Stimulated activated memory B cell treated with anti-CD40 and anti-IgM and Interleukin-4, amounts not matched to agents 10 μg/mL and 1 μg/mL and 100 μg/mL, for 72 hours (primary cell): ENCODE measurements around the gene GIGYF2.
"Not testable (repeated sequence)": the region's sequence is repeated elsewhere in the genome, so short reads cannot be mapped to it uniquely, and the experiment has no call there.

ENCODE experiments used
- ATAC-seq: fragments of 150-1000 bp; cut with Tn5 transposase; 2 replicates; pipeline ENCODE4 v1.10.0; 2021
- H3K27ac Mint-ChIP-seq: one replicate; pipeline ENCODE4 v1.8.0; 2022; ENCODE audit warnings: mild to moderate bottlenecking, mixed read lengths
- H3K27me3 Mint-ChIP-seq: one replicate; pipeline ENCODE4 v1.8.0; 2022; ENCODE audit warnings: mixed read lengths
- H3K36me3 Mint-ChIP-seq: one replicate; pipeline ENCODE4 v1.8.0; 2022; ENCODE audit warnings: mixed read lengths
- H3K4me1 Mint-ChIP-seq: one replicate; pipeline ENCODE4 v1.8.0; 2022; ENCODE audit warnings: mixed read lengths
- H3K4me3 Mint-ChIP-seq: one replicate; pipeline ENCODE4 v1.8.0; 2022; ENCODE audit warnings: mild to moderate bottlenecking, moderate library complexity, mixed read lengths
- H3K9me3 Mint-ChIP-seq: one replicate; pipeline ENCODE4 v1.8.0; 2022; ENCODE audit warnings: mixed read lengths

The GIGYF2 gene

GRCh38 chr2:232675381-232675780 lies 21.8 kb upstream of the GIGYF2 start:
- H3K36me3 Mint-ChIP-seq: no peaks in the 10 kb centered on the region
- no peak overlapping the region for H3K4me3 Mint-ChIP-seq
- no peak for ATAC-seq
- no peaks in the 10 kb centered on the region for H3K4me1 Mint-ChIP-seq
- no peaks in the 10 kb centered on the region for H3K9me3 Mint-ChIP-seq
- H3K27ac Mint-ChIP-seq: no peak overlapping the region
- peaks cover 43% of the 10 kb centered on the region for H3K27me3 Mint-ChIP-seq

GRCh38 chr2:232680006-232680405 lies 17.1 kb upstream of the GIGYF2 start:
- Mint-ChIP-seq H3K4me1 (no peaks in the 10 kb centered on the region), H3K4me3 (no peak overlapping the region), H3K36me3 (no peaks in the 10 kb centered on the region), H3K9me3 (no peaks in the 10 kb centered on the region), H3K27ac (no peak overlapping the region), H3K27me3 (peaks cover 47% of the 10 kb centered on the region)
- no peak for ATAC-seq

DNA sequence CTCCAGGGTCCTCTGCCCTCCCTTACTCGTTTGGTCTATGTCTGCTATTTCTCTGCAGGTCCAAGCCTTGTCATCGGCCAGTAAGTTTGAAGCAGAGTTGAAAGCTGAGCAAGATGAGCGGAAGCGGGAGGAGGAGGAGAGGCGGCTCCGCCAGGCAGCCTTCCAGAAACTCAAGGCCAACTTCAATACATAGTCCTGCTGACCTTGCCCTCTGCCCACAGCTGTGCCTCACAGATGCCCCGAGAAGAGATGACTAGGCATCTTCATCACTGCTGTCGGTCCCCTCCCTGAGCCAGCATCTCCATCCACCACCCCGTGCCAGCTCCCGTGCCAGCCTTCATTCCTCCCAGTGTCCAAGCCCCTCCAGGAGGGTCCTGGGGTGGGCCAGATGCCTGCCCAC lies 15.6 kb upstream of the GIGYF2 start:
- H3K4me3 Mint-ChIP-seq: no peak overlapping the region
- H3K27ac Mint-ChIP-seq: no peak overlapping the region
- no peaks in the 10 kb centered on the region for H3K36me3 Mint-ChIP-seq
- ATAC-seq: no peak
- no peaks in the 10 kb centered on the region for H3K9me3 Mint-ChIP-seq
- no peaks in the 10 kb centered on the region for H3K4me1 Mint-ChIP-seq
- peaks cover 33% of the 10 kb centered on the region for H3K27me3 Mint-ChIP-seq

GRCh38 chr2:232683368-232683767 lies 13.8 kb upstream of the GIGYF2 start:
- no peaks in the 10 kb centered on the region for H3K9me3 Mint-ChIP-seq
- peaks cover 30% of the 10 kb centered on the region for H3K27me3 Mint-ChIP-seq
- no peaks in the 10 kb centered on the region for H3K4me1 Mint-ChIP-seq
- H3K4me3 Mint-ChIP-seq: no peak overlapping the region
- no peak for ATAC-seq
- no peak overlapping the region for H3K27ac Mint-ChIP-seq
- H3K36me3 Mint-ChIP-seq: no peaks in the 10 kb centered on the region

DNA sequence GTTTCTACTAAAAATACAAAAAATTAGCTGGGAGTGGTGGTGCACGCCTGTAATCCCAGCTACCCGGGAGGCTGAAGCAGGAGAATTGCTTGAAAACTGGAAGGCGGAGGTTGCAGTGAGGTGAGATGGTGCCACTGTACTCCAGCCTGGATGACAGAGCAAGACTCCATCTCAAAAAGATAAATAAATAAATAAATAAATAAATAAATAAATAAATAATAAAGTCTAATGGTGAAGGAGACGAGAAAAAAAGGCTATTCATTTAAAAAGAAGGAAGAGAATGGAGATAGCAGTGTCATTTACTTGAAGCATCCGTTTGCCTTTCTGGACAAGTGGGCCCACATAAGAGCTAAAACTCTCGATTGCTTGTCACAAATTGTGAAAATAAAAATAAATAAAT lies 11.7 kb upstream of the GIGYF2 start:
- H3K27ac Mint-ChIP-seq: not testable (repeated sequence)

GRCh38 chr2:232687382-232688160 lies 9.6 kb upstream of the GIGYF2 start:
- Mint-ChIP-seq H3K4me1 (no peaks in the 10 kb centered on the region), H3K36me3 (no peaks in the 10 kb centered on the region), H3K9me3 (no peaks in the 10 kb centered on the region), H3K27me3 (peaks cover 1% of the 10 kb centered on the region), H3K4me3 (no peak overlapping the region), H3K27ac (no peak overlapping the region)
- ATAC-seq: no peak

More for the DNA sequence above, 11.7 kb upstream of the GIGYF2 start:
- not testable (repeated sequence) for H3K36me3 Mint-ChIP-seq, ATAC-seq, H3K4me3 Mint-ChIP-seq, H3K4me1 Mint-ChIP-seq, H3K9me3 Mint-ChIP-seq
- H3K27me3 Mint-ChIP-seq: peaks cover 15% of the 10 kb centered on the region

DNA sequence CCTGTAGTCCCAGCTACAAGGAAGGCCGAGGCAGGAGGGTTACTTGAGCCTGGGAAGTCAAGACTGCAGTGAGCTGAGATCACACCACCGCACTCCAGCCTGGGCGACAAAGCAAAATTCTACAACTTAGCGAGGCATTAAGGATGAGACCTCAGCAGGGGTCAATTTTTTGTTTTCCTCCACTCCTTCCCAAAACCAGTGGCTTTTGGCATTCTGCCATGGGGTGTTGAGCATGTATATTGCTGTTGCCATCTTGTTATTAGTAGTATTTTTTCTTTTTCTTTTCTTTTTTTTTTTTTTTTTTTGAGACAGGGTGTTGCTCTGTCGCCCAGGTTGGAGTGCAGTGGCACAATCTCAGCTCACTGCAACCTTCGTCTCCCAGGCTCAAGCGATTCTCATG lies 8.9 kb upstream of the GIGYF2 start:
- Mint-ChIP-seq H3K27me3 (no peaks in the 10 kb centered on the region), H3K9me3 (no peaks in the 10 kb centered on the region), H3K36me3 (no peaks in the 10 kb centered on the region), H3K4me1 (no peaks in the 10 kb centered on the region), H3K4me3 (no peak overlapping the region), H3K27ac (no peak overlapping the region)
- ATAC-seq: no peak

- no peak overlapping the region for H3K4me3 Mint-ChIP-seq
These were observed 7.8 kb upstream of the GIGYF2 start for GRCh38 chr2:232689152-232689910.

GRCh38 chr2:232691117-232691516 lies 6.0 kb upstream of the GIGYF2 start:
- H3K9me3 Mint-ChIP-seq, H3K4me1 Mint-ChIP-seq, H3K4me3 Mint-ChIP-seq, H3K36me3 Mint-ChIP-seq, ATAC-seq, H3K27me3 Mint-ChIP-seq, H3K27ac Mint-ChIP-seq: not testable (repeated sequence)

More at GRCh38 chr2:232689152-232689910, 7.8 kb upstream of the GIGYF2 start:
- no peak for ATAC-seq
- Mint-ChIP-seq H3K9me3 (peaks cover 1% of the 10 kb centered on the region), H3K27ac (no peak overlapping the region), H3K36me3 (no peaks in the 10 kb centered on the region), H3K27me3 (no peaks in the 10 kb centered on the region), H3K4me1 (no peaks in the 10 kb centered on the region)

- peak overlapping the region; percentile 27 for H3K27ac Mint-ChIP-seq
- H3K36me3 Mint-ChIP-seq: no peaks in the 10 kb centered on the region
- H3K4me1 Mint-ChIP-seq: peaks cover 7% of the 10 kb centered on the region
- no peaks in the 10 kb centered on the region for H3K27me3 Mint-ChIP-seq
- H3K4me3 Mint-ChIP-seq: no peak overlapping the region
- ATAC-seq: no peak
- H3K9me3 Mint-ChIP-seq: peaks cover 5% of the 10 kb centered on the region
These were observed 3.8 kb upstream of the GIGYF2 start for GRCh38 chr2:232693344-232693743.

DNA sequence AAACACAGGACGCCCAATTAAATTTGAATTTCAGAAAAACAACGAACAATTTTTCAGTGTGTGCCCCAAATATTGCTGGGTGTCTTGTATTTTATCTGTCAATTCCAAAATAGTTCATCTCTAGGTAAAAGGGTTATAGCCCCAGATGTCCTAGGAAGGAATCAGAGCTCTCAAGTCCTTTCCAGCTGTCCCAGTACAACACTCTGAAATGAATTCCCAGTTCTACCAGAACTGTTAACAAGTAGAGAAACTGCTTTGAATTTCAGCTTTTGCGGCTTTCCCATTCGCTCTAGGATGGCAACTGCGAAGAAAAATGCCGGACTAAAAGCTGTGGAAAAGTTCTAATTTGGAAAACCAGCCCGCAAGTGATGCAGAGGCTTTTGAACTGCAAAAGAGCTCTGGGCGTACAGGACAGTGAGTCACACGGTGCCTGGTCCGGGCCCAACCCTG lies 497 bp upstream of the GIGYF2 start:
- H3K4me3 Mint-ChIP-seq: peak overlapping the region; percentile 96

DNA sequence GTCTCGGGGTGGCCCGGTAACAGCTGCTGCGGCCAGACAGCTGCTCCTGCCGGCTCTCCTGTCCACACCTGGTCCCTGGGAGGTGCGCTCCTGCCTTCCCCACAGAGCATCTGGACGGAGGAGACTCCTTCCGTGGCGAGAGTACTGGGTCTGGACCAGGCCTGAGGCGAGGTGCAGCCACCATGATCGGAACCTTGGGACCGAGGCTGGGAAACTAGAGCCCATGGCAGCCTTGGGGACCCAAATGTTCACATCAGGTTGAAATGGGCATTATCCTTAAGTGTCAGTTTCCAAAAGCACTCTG lies 628 bp downstream of the GIGYF2 start:
- ATAC-seq: peak; percentile 25
- H3K27me3 Mint-ChIP-seq: no peaks in the 10 kb centered on the region
- peaks cover 5% of the 10 kb centered on the region for H3K9me3 Mint-ChIP-seq
- peaks cover 29% of the 10 kb centered on the region for H3K4me1 Mint-ChIP-seq
- H3K4me3 Mint-ChIP-seq: peak overlapping the region; percentile 96
- H3K36me3 Mint-ChIP-seq: peaks cover 19% of the 10 kb centered on the region
- H3K27ac Mint-ChIP-seq: peak overlapping the region; percentile 86

More for the DNA sequence above, 497 bp upstream of the GIGYF2 start:
- H3K27me3 Mint-ChIP-seq: no peaks in the 10 kb centered on the region
- H3K9me3 Mint-ChIP-seq: peaks cover 5% of the 10 kb centered on the region
- no peak for ATAC-seq
- peaks cover 29% of the 10 kb centered on the region for H3K4me1 Mint-ChIP-seq
- H3K27ac Mint-ChIP-seq: peak overlapping the region; percentile 86
- H3K36me3 Mint-ChIP-seq: peaks cover 19% of the 10 kb centered on the region

- Mint-ChIP-seq H3K27me3 (no peaks in the 10 kb centered on the region), H3K36me3 (peaks cover 20% of the 10 kb centered on the region)
These were observed 1.5 kb downstream of the GIGYF2 start for GRCh38 chr2:232698556-232699091.

GRCh38 chr2:232699110-232699509 lies 2.0 kb downstream of the GIGYF2 start:
- no peak for ATAC-seq
- Mint-ChIP-seq H3K4me1 (peaks cover 37% of the 10 kb centered on the region), H3K27me3 (no peaks in the 10 kb centered on the region), H3K4me3 (peak overlapping the region; percentile 96), H3K36me3 (peaks cover 25% of the 10 kb centered on the region), H3K27ac (peak overlapping the region; percentile 86), H3K9me3 (peaks cover 5% of the 10 kb centered on the region)

More at GRCh38 chr2:232698556-232699091, 1.5 kb downstream of the GIGYF2 start:
- Mint-ChIP-seq H3K4me3 (peak overlapping the region; percentile 96), H3K9me3 (peaks cover 5% of the 10 kb centered on the region), H3K27ac (peak overlapping the region; percentile 86), H3K4me1 (peaks cover 32% of the 10 kb centered on the region)
- no peak for ATAC-seq

GRCh38 chr2:232700154-232700553 lies 3.0 kb downstream of the GIGYF2 start:
- peaks cover 35% of the 10 kb centered on the region for H3K36me3 Mint-ChIP-seq
- no peak for ATAC-seq
- no peaks in the 10 kb centered on the region for H3K27me3 Mint-ChIP-seq
- H3K27ac Mint-ChIP-seq: no peak overlapping the region
- H3K4me3 Mint-ChIP-seq: no peak overlapping the region
- no peaks in the 10 kb centered on the region for H3K9me3 Mint-ChIP-seq
- peaks cover 41% of the 10 kb centered on the region for H3K4me1 Mint-ChIP-seq
